ENCODE measurements around the gene LMCD1. TPM values are rescaled to one million over a fixed set of nuclear protein-coding genes. Genes with fewer than 3 reads are reported as not detected.
"Not testable (repeated sequence)": the region's sequence is repeated elsewhere in the genome, so short reads cannot be mapped to it uniquely, and the experiment has no call there.

The LMCD1 gene
- total RNA-seq, 1 donor from 2014 or later: 21.9 TPM

DNA sequence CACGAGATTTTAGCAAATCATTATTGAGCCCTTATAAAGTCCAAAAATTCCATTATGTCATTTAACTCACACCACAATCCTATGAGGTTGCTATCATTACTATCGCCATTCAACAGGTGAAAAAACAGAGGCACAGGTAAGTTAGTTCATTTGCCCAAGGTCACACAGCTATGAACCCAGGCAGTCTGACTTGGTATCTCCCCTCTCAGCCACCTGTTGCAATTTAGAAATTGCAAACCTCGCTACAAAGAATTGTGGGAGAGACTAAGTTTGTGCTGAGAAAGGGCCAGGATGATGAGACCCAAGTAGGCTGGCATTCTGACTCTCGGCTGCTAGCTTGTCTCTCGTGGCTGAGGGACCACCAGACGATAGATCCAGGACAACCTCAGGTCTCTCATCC, 57.7 kb downstream of the LMCD1 start:
- no peak for DNase-seq (ENCODE audit: low read depth)

DNA sequence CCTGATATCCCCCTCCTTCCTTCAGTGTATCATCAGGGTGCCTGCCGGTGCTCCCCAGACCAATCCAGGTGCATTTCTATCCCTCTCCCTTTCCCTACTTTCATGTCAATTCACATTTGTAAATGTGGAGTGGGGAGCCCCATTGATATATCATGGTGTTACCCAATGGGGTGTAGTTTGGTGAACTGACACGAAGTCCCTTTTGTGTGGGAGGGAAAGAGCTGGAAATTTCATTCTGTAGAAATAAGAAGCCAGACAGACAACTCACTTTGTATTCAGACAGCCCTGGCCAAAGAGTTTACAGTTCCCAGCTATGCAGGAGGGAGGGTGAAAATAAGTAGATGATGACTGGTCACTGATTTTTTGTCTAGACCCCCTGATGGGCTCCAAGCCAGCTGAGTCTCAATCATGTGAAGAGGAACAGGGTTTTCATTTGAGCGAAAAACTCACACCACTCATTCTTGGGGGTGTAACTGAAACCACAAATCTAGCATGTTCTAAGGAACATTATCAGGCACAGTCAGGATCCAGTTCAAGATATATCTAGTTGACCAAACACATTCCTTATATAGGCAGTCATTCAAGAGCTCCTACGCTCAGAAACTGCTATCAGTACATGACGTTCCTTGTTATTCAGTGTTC, 58.9 kb downstream of the LMCD1 start:
- peak; percentile 82 for DNase-seq (ENCODE audit: low read depth)

DNA sequence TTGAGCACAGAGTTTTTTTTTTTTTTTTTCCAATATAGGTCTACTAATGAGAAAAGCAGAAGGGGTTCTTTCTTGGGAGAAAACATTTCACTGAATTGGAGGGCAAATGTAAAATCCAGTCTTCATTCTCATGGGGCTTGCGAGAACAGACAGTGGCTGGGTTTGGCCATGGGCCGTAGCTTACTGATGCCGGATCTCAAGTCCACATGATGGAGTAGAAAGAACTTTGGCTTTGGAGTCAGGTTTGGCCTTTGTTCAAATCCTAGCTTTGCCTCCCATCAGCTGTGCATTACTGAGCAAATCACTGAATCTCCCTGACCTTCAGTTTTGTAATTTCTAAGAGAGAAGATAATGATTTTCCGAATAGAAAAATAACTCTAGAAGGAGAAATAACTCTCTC, 59.7 kb downstream of the LMCD1 start:
- no peak for DNase-seq (ENCODE audit: low read depth)

DNA sequence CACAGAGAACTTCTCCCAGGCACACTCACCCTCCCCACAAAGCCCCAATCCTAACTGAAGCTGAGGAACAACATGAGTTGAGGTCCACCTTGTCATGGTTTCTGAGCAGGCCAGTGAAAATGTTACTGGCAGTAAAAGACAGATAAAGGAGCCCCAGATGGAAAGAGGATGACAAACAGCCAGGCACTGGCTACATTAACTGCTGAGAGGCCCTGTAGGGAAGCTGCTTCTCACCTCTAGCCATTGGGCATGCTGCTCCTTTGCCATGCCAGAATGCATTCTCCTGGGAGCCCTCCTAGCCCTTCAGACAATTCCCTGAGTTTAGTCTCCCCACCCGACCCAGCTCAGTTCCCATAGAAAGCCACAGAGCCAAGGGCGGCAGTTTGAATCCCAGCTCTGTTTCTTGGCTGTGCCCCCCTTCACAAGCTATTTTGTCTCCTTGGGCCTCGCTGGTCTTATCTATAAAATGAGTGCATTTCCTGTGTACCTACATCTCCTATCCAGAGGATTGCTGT, 60.5 kb downstream of the LMCD1 start:
- DNase-seq (ENCODE audit: low read depth): no peak

DNA sequence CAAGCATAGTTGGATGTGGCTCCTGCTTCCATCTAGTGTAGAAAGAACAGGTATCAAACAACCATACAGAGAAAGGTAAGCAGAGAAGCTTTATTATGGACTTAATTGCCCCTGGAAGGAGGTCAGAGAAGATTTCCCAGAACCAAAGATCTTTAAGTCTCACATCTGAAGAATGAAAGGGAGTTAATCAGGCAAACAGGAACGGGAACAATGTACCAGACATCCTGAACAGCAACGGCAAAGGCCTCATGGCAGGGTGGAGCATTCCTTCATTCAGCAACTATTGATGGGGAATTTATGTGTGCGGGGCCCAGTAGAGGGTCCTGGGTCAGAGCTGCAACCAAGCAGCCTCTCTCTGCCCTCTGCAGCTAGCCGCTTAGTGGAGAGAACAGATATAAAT, 61.5 kb downstream of the LMCD1 start:
- no peak for DNase-seq (ENCODE audit: low read depth)

DNA sequence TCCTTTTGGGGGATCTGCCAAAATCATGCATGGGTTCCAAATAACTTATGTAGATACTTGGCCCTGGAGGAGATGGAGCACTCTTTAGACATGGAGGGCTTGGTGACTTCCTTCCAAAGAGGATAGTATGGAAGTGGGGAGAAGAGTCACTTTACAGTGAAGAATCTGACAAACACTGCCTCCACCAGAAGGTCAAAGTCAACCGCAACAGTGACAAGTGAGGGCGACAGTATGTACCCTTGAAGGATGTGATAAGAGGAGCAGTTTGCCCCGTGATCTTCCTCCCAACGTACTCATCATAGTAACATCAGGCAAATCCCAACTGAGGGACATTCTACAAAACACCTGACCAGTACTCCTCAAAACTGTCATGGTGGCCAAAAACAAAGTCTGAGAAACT, 62.0 kb downstream of the LMCD1 start:
- no peak for DNase-seq (ENCODE audit: low read depth)

DNA sequence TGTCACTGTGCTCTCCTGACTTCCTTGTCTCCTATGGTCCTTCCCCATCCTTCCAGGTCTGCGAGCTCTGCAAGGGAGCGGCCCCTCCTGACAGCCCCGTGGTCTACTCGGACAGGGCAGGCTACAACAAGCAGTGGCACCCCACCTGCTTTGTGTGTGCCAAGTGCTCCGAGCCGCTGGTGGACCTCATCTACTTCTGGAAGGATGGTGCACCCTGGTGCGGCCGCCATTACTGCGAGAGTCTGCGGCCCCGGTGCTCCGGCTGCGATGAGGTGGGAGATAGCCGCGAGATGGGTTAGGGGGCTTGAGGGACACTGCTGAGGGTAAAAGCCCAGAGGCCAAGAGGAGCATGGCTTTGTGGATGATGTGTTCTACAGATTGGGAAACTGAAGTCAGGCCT, 63.8 kb downstream of the LMCD1 start:
- no peak for DNase-seq (ENCODE audit: low read depth)

DNA sequence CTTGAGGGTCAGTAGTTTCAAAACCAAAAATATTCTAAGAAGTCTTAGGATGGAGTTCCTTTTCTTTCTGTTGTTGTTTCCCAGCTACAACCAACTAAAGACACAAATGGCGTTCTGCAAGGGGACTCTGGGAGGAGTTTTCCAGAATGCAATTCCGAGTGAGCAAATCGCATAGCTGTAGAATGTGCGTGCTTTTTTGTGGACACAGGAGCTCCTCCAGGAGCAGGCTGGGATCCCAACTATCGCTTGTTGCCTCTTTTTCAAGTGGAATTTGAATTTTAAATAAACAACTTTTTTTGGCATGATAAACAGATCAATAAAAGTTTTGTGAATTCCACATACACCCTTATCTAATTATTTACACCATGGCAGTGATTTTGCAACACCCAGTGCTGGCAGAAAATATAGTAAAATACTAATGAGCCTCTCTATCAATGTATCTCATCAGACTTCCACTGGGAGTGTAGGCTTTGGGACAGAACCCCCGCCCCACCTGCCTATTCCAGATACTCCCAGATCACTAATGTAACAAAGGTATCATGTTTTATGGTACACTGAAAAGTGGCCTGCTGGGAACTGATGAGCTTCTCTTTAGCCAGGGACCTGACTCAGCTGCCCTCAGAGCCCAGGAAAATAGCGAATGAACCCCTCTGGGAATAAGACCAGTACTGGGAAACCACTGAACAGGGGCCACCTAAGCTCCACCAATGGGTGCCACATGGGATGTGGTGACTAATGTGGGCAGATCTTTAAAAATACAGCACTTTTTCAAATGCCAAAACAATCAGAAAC, 66.4 kb downstream of the LMCD1 start:
- DNase-seq (ENCODE audit: low read depth): no peak

DNA sequence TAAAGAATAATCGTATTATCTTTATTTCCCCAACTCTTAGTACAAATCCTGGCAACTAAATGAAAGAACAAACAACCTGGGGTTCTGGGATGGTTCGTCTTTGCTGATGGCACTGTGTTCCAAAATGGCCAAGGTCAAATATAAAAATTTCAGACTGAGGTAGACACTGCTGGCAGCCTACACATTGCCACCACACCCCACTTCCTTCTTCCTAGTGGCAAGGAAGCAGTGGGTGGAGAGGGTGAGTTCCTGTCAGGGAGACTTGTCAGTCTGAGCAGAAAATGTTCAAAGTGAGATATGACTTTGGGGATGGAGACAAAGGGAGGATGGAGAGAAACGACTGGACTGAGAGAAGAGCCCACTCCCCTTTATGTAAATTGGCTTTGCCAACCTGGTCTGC, 69.6 kb downstream of the LMCD1 start:
- no peak for DNase-seq (ENCODE audit: low read depth)

DNA sequence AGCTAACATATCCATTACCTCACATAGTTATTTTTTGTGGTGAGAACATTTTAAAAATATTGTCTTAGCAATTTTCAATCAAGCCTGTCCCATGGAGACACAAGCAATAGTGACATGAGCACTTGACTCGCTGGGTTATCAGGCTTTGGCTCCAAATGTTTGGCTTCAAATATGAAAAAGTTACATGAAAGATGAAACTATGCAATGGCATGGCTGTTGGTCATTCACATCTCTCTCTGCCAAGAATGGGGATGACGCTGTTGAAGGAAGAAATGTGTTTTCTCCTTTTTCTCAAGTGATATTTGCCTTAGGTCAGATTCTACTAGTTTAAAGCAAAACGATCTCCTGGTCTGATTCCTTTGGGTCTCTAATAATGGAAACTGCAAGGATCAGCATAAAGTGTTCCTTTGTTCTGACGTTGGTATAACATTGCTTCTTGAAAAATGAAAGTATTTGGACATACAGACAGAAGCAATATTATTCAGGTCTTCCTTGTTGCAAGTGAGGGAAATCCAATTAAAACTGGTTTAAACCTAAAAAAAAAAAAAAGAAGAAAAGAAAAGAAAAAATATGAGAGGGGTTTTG, 71.8 kb downstream of the LMCD1 start:
- DNase-seq (ENCODE audit: low read depth): no peak

DNA sequence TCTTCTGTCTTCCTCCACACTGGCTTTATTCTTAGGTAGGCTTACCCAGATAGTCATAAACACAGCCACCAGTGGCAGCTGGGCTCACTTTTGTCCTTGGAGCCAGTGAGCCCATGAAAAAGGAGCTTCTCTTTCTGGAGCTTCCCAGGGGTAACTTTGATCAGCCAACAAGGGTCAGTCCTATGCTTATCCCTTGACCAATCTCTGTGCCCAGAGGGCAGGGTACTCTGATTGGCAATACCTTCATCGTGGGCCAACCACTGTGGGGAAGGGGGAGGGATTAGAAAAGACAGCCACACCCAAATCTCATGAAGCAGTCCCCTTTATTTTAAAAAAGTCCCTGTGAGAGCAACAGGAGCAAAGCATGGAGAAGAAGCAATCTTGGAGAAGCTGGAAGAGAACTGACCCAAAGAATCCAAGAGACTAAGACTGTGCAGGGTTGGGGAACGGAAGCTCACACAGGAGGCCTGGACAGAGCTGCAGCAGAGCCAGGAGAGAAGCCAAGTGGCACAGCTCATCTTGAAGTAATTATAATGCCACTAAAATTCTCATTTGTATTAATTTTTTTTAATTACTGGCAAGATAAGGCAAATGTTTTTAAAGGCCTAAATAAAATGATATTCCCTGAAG, 72.5 kb downstream of the LMCD1 start:
- peak; percentile 59 for DNase-seq (ENCODE audit: low read depth)

DNA sequence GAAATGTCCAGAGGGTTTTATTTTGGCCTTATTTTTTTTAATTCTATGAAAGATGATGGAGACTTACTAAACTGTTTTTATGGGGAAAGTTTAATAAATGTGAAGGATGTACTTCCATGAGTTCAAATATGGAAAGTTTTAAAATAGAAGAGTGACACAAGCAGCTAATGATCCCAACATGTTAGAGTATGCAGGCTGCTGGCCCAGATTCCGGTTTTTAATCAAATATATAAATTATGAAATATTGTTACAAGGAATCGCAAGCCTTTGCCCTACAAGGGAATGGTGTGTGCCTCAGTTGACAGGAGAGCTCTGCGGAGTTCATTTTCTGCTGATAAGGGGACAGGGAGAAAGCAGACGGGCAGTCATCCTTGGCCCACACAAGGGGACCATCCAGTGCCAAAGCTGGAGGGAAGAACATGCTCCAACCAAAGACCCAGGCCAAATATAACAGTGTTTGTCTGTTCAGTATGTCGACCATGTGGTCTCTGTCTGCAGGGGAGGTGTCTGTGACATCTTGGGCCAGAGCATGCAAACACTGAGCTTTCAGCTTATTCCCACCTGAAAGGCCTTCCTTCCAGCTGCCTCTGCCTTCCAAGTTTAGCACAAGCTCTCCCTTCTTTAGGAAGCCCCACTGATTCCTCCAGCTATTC, 73.2 kb downstream of the LMCD1 start:
- no peak for DNase-seq (ENCODE audit: low read depth)

DNA sequence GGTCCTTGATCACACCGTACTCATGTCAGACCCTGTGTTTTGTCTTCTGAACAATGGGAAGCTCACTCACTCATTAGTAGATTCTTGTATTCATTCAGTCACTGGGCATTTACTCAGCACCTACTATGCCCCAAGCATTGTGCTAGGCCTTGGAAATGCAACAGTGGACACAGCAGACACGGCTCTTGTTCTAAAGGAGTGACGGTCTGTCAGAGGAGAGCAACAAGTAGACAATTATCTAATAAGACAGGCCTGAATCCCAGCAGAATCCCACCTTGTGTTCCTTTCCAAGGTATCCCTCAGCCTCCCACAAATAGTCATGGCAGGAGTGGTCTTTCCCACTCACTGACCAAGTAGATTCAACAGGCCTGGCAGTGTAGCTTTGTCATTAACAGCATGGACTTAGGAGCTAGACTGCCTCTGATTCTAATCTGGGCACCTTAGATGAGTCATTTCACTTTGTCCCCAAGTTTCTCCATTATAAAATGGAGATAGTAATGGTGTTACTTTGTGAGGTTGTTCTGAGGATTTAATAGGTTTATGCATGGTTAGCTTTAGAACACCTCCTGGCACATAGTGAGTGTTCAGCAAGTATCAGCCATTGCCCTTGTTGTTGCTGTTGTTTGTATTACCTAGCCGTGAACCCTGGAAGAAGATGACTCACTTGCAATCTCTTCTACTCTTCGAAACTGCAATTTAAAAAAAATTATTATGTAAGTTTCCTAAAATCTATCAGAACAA, 73.9 kb downstream of the LMCD1 start:
- DNase-seq (ENCODE audit: low read depth): no peak

DNA sequence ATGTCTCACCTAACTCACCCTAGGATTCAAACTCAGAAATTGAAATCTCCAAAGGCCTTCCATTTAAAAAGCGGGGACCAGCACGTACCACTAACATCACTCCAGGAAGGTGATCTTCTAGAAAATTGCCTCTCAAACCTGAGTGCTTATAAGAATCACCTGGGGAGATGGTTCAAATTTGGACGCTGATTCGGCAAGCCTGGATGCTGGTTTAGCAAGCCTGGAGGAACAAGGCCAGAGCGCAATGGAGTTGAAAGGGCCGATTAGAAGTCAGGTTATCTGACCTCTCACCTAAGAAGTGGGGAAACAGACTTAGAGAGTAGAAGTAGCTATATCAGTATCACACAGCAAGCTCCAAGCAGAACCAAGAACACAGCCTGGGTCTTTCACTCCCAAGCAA, 74.8 kb downstream of the LMCD1 start:
- no peak for DNase-seq (ENCODE audit: low read depth)

DNA sequence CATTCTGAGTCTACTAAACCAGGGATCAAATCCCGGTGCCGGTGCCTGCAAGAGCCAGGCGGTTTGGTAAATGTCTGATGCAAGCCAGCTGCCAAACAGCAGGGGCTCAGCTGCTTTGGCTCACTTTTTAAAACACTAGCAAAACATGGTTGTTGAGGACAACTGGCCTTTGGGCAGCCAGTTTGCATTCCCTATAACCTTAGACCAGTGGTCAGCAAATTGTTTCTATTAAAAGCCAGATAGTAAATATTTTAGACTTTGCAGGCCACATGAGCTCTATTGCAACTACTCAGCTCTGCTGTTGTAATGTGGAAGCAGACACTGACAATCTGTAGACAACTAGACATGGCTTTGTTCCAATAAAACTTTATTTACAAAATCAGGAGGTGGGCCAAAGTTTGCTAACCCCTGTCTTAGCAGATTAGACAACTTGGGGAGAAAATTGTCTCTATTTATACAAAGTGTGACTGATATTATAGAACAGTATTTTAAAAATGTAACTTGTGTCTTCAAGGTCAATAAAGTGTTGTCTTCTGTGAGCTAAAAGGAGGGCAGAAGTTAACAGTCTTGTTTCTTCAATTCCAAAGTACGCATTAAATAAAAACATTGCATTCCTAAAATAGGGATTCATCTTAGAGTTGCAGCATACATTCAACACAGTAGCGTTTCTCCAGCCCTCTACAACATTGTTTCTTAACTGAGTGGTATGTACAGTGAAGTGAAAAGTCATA, 75.4 kb downstream of the LMCD1 start:
- DNase-seq (ENCODE audit: low read depth): peak; percentile 91

DNA sequence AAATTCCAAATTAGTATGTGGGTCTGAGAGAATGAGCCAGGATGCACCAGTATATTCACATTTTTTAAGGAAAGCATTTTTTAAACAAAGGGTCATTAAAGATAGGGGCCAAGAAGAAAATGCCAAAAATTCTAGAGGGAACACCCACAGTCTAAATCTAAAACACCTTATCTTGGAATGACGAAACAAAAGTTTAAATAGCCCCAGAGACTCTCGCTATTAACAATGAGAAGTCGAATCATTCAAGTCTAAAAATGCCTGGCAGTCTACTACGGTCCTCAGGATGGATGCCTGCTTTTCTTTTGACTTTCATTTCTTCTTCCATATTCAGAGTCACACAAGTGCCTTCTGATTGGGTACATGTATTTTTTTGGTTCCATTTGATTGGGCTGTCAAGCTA, 76.7 kb downstream of the LMCD1 start:
- DNase-seq (ENCODE audit: low read depth): no peak

DNA sequence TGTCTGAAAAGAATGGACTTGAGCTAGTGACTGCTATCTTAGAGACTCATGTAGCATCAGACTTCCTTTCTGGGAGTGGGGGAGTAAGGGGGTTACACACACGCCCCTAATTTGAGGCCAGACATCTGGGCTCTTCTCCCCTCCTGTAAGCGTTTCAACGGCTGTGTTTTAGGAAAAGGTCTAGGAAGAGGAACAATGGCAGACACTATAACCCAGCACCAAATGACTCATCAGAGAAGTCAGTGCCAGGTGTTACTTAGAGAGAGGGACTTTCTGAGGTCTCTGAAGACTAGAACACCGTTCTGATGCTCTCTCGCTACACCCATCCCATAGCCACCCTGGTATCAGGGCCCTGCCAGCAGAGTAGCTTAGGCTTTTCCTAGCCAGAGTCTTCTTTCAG, 77.5 kb downstream of the LMCD1 start:
- DNase-seq (ENCODE audit: low read depth): peak; percentile 44

DNA sequence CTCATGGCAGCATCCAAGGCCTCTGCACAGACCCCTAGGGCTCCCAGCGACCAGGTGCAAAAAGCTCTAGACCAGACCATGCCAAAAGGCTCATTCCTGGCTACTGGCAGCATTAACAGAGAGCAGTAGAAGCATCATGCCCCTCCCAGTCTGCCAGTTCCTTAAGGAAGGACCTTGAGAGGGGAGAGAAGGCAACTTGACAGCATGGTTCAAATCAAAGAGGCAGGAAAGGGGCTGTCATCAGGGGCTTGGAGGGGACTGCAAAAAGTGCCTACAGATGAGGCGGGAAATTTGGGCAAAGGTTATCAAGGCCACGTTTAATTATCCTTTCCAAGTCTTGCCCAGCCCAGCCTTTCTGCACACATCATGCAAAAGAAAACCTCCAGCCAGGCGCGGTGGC, 78.3 kb downstream of the LMCD1 start:
- no peak for DNase-seq (ENCODE audit: low read depth)

DNA sequence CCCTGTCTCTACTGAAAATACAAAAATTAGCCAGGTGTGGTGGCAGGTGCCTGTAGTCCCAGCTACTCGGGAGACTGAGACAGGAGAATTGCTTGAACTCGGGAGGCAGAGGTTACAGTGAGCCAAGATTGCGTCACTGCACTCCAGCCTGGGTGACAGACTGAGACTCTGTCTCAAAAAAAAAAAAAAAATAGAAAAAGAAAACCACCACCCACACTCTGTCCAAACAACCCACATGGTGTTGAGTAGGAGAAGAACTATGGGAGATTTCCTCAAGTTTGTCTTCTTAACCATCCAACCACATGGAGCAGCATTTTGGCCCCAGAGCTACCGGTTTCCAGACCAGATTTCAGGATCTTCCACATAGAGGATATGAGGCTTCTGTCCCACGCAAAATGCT, 78.8 kb downstream of the LMCD1 start:
- DNase-seq (ENCODE audit: low read depth): not testable (repeated sequence)

DNA sequence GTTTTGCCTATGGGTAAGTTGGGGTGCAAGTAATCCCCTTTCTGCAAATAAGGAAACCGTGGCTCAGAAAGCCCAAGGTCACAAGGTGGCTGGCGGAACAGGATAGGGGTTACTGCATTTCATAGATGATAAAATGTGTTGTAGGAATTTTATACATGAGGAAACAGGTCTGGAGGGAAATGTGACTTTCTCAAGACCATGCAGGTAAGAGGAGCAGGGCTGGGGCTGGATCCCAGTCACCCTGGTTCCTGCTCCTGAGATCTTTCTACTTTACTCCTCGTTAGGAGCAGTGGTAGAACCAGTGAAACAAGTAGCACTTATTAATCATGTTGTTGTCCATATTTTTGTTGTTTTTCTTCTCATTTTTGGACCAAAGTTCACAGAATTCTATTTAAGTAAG, 79.8 kb downstream of the LMCD1 start:
- no peak for DNase-seq (ENCODE audit: low read depth)

Measured in myocyte (in vitro differentiated cells).